T-helper 1 cell (primary cell): Measurements from ENCODE around the gene ALX4.

Source experiments
- DNase-seq, 5 donors: peaks; one replicate each; pipeline ENCODE4 v3.0.0-alpha.2; 2012 to 2020
- total RNA-seq, 4 donors: gene quantifications; one replicate each; lab custom pipeline; 2026; lab: John Stamatoyannopoulos, UW

Gene ALX4
- total RNA-seq: 0 reads per million in 4 donors

- DNase-seq: peak in 1 of 5 donors; percentile 33
Measured at GRCh38 chr11:44309478-44310205, at the start of gene ALX4. TSS of gene ALX4 (minus strand) at chr11:44310139. CDS start at chr11:44310062, 77 bp downstream.

GRCh38 chr11:44359162-44359561, 49.2 kb upstream of the ALX4 start:
- no peak for DNase-seq

DNA sequence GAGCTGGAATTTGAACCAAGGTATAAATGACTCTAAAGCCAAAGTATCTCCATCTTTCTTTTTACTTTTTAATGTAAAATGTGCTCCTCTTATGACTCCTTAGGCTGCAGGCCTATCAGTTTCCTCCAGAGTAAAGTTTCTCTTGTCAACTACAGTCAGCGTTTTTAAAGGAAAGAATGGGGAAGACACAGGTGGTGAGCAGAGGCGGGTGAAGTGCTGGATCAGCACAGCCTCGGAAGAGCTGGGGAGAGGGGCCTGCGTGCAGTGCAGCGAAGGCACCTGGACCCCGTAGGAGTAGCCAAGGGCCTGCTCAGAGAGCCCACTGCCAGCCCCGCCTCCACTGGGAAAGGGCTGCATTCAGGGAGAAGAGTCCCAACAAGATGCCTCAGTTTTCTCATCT, 48.8 kb upstream of the ALX4 start:
- DNase-seq: no peak

GRCh38 chr11:44357711-44358110, 47.8 kb upstream of the ALX4 start:
- no peak for DNase-seq

- DNase-seq: no peak
Measured at GRCh38 chr11:44356351-44356750, 46.4 kb upstream of the ALX4 start.

GRCh38 chr11:44351898-44352498, 42.1 kb upstream of the ALX4 start:
- DNase-seq: no peak

DNA sequence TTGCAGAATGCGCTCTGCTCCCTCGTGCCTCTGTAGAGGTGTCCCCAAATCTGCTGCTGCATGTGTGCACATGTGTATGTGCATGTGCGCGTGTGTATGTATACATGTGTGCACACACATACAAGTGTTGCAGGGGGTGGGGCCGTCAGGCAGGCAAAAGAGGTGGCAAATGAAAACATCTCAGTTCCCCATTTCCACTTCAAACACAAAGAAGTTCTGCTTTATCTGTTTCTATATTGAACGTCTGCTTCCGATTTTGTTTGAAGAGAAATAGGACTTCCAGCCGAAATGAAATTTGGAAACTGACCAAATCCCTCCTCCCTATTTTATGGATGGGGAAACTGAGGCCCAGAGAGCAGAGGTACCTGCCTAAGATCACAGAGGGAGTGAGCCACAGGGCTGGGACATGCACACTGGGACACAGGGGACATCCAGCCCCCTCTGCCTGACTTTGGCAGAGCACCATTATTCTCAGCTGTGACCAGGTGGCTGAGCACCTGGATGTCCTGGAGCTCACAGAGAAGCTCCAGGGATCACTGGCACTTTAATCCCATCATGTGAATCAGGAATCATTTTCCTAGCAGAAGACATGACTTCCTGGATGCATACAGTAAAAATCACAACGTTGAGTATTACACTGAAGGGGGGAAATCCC, 41.2 kb upstream of the ALX4 start:
- DNase-seq: no peak

DNA sequence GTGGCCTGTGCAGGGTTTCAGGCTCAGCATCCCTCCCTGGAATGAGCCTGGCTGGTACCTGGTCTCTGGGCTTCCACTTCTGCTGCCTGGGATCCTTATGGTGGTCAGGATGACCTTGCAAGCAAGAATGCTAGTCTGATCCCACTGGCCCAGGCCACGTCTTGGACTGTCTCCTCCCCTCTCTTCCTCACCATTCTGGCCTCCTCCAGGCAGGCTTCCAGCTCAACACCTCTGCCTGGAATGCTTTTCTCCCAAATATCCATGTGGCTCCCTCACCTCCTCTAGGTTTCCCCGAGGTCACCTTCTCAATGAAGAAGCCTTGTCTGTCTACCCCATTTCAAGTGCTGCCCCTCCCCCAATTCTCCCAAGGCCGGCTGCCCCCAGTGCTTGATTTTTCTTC, 39.4 kb upstream of the ALX4 start:
- no peak for DNase-seq

DNA sequence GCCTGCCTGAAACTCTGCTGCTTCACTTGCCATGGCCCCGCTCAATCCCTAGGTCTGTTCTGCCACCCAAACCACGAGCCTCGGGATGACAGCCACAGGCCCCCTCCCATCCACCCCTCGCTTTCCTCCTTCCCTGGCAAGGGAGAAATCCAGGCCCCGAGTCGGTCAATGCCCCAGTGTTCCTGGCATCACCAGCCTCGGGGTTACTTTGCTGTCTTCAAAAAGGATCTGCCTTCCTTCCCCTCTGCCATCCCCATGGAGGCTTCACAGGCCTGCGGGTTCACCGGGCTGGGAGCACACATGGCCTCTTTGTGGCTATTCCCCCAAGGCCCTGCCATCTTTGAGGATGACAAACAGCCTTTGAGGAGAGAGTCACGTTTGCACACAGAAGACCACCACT, 38.8 kb upstream of the ALX4 start:
- no peak for DNase-seq

GRCh38 chr11:44348114-44348513, 38.2 kb upstream of the ALX4 start:
- no peak for DNase-seq

GRCh38 chr11:44347538-44347937, 37.6 kb upstream of the ALX4 start:
- DNase-seq: no peak

- DNase-seq: no peak
Measured at GRCh38 chr11:44346983-44347382, 37.0 kb upstream of the ALX4 start.

DNA sequence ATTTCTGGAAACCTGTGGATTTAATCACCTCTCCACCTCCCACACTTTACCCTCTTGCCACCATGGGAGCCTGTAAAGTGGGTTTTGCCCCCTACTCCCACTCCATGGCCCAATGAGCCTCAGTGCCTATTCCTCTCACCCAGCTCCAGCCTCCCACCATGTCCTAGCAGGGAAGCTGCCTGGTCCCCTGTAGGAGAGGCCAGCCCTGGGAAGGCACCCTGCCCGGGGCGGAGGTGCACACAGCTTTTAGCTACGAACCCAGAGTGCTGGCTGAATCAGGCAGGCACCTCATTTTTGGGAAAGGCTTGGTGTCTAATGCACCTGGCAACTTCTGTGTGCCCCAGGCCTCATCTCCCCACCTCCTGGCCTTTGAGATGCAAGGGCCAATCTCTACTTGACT, 35.8 kb upstream of the ALX4 start:
- no peak for DNase-seq

- DNase-seq: no peak
Measured at GRCh38 chr11:44344921-44345320, 35.0 kb upstream of the ALX4 start.

- no peak for DNase-seq
Measured at GRCh38 chr11:44344423-44344820, 34.5 kb upstream of the ALX4 start.

GRCh38 chr11:44343778-44344422, 34.0 kb upstream of the ALX4 start:
- DNase-seq: no peak

GRCh38 chr11:44342616-44343015, 32.7 kb upstream of the ALX4 start:
- DNase-seq: no peak

- DNase-seq: no peak
Measured at GRCh38 chr11:44340656-44341055, 30.7 kb upstream of the ALX4 start.

DNA sequence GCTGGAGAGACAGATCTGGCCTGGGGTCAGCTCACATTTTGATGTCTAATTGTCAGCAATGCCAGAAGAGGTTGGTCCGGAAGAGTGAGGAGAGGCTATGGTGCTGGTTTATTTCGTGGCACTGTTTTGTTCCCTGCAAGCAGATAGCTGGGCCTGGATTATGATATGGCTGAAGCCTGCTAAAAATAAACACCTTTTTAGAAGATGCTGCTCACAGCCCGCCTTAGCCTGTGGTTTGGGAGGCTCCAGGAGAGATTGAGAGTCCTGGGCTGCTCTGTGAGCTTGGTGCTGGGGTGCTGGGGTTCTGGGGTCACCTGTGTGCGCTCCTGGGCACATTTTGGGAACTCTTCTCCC, 29.6 kb upstream of the ALX4 start:
- no peak for DNase-seq

- DNase-seq: no peak
Measured at GRCh38 chr11:44338698-44339529, 29.0 kb upstream of the ALX4 start.

GRCh38 chr11:44338026-44338425, 28.1 kb upstream of the ALX4 start:
- DNase-seq: no peak

GRCh38 chr11:44335919-44336318, 26.0 kb upstream of the ALX4 start:
- no peak for DNase-seq
